Measurements from ENCODE around the gene TMEM92.
"Not testable (repeated sequence)": the region's sequence is repeated elsewhere in the genome, so short reads cannot be mapped to it uniquely, and the experiment has no call there.

Gene TMEM92

DNA sequence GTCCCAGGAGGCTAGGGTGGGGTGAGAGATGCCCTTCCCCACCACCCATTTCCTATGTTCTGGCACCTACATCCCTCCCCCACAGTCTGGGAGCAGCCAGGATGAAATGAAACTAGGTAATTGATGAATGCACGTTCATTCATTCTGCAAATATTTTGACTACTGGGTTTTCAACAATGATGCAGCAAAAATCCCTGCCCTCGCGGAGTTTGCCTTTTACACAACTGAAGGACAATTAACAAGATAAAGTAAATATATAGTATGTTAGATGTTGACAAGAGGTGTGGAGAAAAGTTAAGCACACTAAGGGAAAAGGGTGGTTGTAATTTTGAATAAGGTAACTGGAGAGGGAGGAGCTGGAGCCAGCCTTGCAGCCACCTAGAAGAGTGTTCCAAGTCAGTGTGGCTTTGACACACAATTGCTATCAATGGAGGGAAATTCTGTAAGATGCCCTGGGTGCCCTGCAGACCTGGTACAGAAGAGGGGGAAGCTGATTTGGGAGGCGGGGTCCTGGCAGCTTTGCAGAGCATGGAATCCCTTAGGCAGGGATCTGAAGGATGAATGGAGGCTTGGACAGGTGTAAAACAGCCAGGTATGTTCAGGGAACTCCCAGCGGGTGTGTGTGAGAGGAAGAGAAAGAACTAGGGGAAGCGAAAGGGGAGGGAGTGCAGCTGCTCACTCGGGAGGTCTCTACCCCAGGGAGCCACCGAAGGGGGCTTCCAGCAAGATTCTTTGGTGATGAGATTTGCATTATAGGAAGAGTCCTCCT, 2.5 kb downstream of the TMEM92 start:
- DNase-seq: no peak

DNA sequence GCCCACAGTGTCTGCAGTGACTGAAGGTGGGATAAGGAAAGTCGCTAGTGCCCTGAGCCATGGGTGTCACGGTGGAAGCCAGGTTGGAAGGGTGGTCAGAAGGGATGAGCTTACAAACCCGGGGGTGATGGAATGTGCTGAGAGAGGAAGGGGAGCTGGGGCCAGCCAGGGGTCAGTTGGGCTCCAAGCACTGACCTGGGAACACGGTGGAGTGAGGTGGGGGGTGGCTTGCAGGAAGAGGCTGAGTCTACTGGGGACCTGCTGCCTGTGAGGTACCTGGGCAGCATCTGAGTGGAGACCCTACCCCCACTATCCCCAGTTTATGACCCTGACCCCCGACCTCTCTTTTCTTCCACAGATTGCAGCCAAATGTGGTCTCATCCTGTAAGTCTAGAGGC, 3.1 kb downstream of the TMEM92 start:
- DNase-seq: no peak

DNA sequence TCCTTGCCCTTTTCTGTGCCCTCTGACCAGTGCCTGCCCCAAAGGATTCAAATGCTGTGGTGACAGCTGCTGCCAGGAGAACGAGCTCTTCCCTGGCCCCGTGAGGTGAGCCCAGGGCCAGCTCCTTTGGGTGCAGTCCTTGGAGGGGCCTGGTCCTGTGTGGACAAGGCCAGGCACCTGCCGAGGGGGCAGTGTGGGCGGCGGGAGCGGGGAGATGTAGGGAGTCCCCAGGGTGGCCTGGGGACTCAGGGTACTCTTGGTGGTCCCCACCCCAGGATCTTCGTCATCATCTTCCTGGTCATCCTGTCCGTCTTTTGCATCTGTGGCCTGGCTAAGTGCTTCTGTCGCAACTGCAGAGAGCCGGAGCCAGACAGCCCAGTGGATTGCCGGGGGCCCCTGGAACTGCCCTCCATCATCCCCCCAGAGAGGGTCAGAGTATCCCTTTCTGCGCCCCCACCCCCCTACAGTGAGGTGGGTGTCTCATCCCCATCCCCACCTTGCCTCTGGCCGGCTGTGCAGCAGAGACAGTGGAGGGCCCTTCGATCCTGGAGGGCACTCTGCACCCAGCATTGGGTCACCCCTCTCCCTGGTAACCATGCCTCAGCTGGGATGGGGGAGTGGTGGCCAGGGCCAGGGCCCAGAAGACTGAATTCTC, 4.4 kb downstream of the TMEM92 start:
- DNase-seq: no peak

DNA sequence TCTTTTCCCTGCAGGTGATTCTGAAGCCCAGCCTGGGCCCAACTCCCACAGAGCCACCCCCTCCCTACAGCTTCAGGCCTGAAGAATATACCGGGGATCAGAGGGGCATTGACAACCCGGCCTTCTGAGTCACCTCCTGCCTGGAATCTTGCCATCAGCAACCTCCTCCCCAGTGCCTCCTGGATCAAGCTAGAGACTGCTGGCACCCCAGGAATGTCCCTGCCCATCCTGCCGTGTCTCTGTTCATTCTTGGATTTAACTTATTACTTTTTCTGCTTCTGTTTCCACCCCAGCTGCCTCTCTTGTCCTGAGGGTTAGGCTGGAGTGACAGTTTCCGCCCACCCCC, 4.9 kb downstream of the TMEM92 start:
- no peak for DNase-seq

DNA sequence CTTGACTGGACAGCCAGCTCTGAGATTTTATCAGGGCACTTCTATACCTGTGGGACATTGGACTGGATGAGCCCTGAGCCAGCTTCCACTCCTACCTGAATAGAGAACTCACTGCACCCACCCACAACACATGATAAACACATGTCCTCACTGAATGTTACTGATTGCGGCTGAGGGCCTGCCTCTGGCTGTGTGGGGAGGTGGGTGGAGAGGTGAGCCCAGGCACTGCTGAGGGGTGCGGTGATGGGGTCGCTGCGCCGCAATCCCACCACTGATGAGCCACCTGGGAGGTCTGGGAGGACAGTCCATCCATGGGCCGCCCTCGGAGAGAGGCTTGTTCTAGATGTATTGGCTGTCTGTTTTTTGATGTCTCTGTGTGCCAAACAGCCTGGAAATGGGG, 5.4 kb downstream of the TMEM92 start:
- DNase-seq: no peak

DNA sequence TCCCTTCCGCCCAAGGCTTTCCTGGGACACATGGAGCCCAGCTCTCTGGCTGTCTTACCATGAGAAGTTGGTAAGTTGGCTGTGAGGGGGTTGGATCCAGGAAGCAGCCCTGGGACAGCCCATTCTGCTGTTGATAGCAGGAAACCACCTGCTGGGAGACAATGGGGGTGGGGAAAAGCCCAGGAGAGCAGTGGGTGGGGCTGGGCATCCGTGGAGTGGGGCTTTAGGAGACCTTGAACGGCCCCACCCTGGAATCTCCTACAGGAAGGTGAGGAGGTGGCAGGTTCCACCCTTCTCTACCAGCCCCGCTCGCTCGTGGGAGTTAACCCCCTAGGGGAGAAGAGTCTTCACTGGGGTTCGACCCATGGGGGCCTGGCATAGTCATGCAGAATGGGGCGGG, 5.8 kb downstream of the TMEM92 start:
- DNase-seq: no peak

DNA sequence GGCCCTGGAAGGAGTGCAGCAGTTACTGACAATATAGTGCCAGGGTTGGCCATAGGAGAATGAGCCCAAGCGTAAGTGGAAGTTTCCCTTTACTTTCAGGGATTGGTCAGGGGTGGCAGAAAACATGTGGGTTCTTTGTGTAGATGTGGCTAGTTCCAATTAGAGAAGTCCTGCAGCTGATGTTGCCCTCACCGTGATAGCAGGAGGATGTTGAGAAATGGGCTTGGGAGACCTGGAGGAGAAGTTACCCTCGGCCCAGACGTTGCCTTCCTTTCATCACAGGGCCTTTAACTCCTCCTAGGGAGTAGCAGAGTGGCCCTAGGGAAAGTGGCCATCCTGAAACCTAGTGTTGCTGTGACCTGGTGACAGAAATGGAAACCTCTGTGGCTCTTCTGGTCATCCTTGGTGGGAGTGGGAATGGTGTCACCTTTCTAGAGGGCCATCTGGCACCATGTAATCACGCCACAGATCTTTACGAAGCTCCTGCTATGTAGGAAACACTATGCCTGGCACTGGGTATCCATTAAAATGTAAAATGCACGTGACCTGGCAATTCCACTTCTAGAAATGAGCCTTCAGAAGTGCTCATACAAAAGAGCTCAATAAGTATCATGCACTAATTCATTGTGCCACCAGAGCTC, 6.7 kb downstream of the TMEM92 start:
- no peak for DNase-seq

DNA sequence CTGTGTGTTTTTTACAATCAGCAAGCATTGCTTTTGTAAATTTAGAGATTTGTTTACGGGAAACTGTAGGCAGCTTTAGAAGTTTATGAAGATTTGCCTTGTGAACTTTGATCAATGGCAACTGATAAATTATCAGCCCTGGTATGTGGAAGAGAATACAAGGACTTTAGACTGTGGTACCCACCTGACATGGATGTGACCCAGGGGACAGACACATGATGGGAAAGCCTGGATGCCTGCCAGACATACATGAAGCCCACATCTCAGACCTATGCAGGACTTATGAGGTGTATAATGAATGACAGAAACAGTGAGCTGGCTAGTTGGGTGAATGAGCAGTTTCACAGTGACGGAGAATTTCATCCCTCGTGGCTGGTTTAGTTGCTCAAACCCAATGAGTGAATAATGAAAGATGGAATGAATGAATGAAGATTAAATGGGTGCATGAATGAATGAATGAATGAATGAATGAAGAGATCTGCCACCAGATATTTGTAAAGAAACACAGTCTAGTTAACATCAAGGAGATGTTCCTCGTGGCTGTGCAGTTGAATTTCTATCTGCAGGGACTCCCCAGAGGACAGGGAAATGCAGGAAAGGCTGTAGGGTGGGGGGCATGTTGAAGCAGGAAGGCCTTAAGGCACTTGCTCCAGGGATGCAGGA, 7.6 kb downstream of the TMEM92 start:
- no peak for DNase-seq

DNA sequence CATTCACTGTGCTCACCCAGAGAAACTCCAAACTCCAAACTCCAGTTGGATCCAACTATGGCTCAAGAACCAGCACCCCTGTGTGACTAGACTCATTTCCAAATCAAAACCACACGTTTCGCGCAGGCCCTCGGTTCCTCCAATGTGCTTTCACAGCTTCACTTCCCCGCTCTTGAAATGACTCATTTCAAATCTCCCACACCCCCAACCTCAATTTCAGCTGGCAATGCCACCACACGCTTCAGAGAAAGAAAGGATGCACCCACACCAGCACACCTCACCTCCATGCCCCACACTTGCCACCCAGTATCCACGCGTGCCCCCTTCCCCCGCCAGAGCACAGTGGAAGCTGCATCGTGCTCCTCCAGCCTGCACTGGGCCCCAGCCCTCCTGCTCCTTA, 9.0 kb downstream of the TMEM92 start:
- DNase-seq: no peak

DNA sequence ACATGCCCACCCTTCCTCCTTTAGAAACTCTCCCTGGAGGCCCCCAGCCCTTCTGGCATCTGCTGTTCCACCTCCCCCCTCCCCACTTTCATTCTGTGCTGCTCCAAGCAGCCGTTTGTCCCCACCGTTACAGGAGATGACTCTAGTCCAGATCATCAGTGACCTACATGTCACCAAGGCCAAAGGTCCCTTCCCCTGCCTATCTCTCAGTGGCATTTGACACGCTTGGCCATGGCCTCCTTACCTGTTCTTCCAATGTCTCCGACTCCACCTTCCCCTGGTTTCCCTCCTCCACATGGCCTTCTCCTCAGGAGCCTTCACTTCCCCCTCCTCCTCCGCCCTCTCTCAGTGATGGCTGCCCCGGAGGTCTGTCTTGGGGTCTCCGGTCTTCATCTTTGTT, 9.4 kb downstream of the TMEM92 start:
- no peak for DNase-seq

DNA sequence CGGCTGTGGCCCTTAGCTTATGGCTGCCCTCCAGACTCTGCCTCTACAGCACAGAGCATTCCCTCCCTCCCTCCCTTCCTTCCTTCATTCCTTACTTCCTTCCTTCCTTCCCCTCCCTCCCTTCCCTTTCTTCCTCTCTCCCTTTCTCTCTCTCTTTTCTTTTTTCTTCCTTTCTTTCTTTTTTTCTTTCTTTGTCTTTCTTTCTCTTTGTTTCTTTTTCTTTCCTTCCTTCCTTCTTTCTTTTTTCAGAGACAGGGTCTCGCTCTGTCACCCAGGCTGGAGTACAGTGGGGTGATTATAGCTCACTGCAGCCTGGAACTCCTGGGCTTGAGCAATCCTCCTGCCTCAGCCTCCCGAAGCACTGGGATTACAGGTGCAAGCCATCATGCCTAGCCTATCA, 11.7 kb downstream of the TMEM92 start:
- no peak for DNase-seq

DNA sequence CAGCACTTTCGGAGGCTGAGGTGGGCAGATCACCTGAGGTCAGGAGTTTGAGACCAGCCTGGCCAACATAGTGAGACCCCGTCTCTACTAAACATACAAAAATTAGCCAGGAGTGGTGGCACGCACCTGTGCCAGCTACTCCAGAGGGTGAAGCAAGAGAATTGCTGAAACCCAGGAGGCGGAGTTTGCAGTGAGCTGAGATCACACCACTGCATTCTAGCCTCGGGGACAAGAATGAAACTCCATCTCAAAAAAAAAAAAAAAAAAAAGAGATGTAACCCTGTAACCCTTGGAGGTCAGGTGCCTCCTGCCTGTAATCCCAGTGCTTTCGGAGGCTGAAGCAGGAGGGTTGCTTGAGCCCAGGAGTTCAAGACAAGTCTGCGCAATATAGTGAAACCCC, 13.0 kb downstream of the TMEM92 start:
- DNase-seq: not testable (repeated sequence)

DNA sequence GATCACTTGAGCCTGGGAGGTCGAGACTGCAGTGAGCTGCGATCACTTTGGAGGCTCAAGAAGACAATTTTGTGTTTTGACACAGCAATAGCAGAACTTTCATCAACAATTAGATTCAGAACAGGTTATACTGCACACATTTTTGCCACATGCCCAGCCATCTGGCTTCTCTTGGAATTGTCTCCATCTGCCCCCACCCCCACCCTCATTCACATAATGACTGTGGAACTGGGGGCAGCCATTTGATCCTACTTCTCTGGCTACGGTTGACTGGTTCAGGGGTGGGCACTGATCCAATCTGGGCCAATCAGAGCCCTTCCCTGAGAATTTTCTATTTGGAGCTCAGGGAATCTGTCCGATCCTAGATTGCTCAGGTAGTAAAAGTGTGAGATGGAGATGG, 14.0 kb downstream of the TMEM92 start:
- DNase-seq: no peak

DNA sequence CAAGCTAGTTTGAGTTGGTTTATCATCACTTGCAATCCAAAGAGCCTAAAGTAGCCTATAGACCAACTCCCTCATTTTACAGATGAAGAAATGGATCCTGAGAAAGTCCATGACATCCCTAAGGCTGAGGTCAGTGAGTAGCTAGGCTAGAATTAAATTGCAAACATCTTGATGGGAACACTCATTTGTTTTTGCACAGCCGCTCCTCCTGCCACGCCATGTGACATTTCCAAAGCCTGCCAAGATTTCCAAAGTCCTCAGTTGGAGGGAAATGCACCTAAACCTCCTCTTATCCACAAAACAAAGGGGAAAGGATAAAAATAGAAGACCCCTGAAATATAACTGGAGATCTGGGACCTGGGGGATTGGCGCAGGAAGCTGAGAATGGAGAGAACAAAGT, 15.0 kb downstream of the TMEM92 start:
- no peak for DNase-seq

DNA sequence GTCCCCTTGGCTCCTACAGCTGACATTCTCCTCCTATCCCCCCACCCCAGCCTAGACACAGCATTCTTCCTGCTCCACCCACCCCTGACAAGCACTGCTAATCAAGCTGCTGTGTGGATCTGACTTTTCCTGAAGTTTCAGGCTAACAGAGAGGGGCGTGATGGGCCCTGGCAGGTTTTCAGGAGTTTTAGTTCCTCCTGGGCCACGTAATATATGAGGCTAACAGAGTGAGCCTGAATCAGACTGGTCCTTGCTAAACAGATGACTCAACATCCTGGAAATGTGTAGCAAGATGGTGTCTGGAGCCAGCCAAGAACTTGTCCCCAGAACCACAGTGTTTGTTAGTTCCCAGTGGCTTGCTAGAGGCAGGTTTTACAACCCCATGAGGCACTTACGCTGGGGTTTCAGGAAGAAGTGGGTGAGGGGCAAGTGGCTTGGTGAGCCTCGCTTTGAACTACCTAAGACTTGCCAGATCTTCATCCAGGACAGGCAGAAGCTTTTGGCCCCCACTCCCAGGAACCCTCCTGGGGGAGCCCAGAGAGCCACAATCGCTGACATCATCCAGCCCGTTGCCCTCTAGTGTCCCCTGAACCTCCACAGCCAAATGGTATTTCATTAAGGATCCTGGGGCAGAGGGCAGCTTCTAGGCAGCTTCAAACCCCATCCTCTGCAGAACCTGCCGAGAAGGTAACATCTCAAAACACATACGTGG, 15.9 kb downstream of the TMEM92 start:
- DNase-seq: no peak

DNA sequence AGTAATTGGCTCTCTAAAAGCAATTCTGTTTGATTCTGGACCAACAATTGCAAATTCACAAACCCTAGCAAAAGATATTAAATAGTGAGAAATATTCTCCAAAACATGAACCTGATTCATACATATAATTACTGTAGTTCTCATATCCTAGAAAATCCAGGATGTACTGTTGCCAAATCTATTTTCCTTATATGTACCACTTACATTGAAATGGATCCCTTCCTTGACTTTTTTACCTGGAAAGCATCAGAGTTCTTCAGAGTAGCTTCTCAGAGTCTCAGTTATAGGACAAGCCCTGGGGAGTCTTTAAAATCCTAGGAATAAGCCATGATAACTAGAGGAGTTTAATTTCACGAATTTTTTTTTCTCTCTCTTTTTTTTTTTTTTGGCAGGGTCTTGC, 16.7 kb downstream of the TMEM92 start:
- no peak for DNase-seq

DNA sequence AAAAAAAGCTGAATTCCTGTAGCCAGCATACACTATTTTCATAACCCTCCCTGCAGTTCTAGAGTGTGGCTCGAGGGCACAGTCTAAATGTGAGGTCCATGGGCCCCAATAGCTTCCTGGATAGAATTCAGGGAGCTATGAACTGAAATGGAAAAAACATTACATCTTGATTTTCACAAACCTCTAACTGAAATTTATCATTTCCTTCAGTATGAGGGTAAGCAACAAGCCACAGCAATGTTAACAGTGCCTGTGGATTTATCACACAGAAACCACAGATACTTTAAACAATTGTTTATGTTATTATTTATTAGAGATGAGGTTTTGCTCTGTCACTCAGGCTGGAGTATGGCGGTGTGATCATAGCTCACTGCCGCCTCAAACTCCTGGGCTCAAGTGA, 18.2 kb downstream of the TMEM92 start:
- DNase-seq: no peak

DNA sequence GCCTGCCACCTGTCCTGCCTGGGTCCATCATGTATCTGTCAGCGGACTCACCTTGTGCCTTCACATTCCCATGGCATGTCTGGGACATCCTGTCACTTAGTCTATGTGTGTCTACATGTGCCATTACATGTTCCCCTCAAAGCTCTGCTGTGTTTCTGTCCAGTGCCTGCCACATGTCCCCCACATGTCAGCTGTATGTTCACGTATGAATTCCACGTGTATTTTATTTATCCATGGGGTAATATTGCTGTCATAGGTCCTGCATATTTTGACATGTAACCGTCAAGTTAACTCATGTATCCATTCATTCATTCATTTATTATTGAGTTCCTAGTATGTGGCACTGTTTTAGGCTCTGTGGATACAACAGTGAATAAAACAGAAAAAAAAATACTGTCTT, 20.8 kb downstream of the TMEM92 start:
- no peak for DNase-seq

DNA sequence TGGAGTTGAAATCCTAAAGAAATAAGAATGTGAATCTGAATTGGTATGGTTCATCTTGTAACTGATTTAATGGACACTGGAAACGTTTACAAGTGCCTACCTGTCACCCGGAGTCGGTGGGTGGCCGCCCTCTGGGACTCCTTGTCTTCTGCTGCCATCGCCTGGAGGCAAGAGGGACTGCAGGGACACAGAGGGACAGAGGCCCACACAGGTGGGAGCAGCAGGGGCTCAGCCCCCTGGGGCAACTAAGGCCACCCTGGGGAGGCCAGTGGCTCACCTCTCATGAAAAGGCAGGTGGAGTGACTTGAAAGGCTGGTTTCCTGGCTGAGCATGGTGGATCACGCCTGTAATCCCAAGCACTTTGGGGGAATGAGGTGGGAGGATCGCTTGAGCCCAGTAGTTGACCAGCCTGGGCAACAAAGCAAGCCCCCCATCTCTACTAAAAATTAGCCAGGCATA, 23.2 kb downstream of the TMEM92 start:
- DNase-seq: no peak

DNA sequence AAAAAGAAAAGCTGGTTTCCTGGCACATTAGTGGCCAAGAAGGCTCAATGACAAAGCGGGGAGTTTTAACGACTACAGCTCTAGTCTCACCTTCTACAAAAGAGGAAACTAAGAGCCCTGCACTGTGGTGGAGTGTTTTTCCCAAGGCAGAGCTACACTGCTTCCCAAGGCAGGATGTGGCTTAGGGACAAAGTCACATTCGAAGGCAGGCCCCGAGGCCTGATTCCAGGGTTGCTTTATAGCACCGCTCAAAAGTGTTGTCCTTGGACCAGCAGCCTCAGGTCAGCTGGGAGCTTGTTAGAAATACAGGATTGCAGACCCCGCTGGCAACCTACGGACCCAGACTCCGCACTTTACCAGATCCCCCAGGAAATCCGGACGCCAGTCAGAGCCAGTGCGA, 23.8 kb downstream of the TMEM92 start:
- no peak for DNase-seq

DNA sequence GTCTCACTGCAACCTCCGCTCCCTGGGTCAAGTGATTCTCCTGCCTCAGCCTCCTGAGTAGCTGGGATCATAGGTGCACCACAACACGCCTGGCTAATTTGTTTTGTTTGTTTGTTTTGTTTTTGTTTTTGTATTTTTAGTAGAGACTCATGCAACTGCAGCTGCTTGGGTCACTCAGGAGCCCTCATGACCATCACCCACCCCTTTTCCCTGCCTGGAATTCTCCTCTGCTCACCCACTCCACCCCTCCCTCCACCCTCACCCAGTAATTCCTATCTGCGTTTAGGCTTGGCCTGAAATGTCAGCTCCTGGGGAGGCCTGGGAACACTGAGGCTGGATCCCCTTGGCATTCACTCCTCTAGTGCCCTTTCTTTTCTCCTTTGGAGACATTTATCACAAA, 25.5 kb downstream of the TMEM92 start:
- DNase-seq: no peak

DNA sequence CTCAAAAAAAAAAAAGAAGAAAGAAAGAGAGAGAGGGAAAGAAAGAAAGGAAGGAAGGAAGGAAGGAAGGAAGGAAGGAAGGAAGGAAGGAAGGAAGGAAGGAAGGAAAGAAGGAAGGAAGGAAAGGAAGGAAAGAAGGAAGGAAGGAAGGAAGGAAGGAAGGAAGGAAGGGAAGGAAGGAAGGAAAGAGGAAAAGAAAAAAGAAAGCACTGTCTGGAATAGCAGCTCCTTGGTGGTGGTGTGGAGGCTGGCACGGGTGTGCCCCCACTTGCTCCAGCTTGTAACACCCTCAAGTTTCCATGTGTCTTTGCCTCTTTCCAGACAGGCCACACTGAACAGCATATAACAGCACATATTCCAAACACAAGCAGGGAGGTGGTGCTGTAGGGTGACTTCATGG, 26.6 kb downstream of the TMEM92 start:
- DNase-seq: not testable (repeated sequence)

DNA sequence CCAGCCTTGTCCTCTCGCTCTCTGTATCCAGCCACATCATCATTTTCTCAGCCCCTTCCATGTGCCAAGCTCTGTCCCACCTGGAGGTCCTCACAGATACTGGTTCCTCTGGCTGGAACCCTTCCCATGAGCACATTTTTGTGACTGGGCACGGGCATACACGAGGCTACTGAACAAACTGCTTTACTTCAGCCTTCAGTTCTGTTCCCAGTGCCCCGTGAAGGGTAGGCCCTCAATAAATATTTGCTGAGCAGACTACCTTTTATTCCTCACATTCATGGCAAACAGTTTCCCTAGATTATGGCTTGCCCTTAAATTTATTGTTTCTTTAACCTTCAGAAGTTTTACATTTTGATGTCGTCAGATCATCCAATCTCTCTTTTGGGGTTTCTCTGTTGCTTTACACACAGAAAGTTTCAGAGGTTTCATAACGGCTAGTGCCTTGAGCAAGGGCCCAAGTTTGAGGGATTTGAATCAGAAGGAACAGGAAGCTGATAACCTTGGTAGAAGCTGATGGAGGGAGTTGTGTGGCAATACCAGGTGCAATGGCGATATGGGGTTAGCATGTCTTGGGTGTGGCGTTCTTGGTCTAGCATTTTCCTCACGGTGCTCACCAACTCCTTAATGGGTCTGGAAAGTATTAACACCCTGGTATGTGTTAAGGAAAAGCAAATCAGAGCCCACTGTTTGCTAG, 27.8 kb downstream of the TMEM92 start:
- DNase-seq: no peak

Measured in cortex of kidney (tissue), 1 donor.